Hypothalamus (tissue), 51 donors: ENCODE measurements around the gene PSG1.
"Not testable (repeated sequence)": the region's sequence is repeated elsewhere in the genome, so short reads cannot be mapped to it uniquely, and the experiment has no call there.

Source experiments
- DNase-seq, 51 donors: peaks; one replicate each; lab custom pipeline; 2025; lab: John Stamatoyannopoulos, UW

Gene PSG1

DNA sequence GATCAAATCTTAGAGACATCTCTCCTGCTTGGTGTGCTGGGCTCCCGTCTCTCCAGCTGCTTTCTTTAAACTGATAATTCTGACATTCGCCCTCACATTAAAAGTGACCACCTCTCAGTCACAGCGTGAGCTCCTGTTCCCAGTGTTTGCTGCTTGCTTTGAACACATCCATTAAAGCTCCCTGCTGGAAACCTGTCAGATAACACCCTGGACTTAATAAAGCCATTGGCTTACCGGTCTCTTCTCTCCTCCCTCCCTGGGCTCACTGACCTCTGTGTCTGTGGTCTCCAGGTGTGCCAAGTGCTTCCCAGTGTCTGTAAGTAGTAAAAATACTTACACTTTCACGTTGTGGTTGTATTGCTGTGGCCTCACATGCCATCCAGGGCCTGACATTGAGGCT, 2.5 kb upstream of the PSG1 start:
- not testable (repeated sequence) for DNase-seq

DNA sequence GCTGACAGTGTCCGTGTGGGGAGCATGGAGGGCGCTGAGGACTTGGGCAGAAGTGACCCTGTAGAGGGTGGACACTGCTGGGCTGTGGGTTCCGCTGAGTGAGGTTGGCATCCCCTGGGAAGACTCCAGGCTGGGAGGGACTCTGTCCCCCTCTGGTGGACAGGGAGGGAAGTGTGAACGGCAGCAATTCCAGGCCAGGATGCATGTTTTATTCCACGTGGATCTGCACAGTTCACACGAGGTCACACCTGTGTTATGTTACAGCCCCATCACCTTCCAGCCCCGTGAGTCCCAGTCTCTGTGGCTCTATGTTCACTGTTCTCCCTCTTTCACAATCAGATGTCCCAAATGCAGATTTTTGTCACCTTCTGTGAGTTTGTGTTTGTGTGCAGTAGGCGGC, 1.8 kb upstream of the PSG1 start:
- DNase-seq, result peak in 1 of 51 donors; percentile 2

- not testable (repeated sequence) for DNase-seq
These were observed 1.1 kb upstream of the PSG1 start for GRCh38 chr19:42880621-42881020.

DNA sequence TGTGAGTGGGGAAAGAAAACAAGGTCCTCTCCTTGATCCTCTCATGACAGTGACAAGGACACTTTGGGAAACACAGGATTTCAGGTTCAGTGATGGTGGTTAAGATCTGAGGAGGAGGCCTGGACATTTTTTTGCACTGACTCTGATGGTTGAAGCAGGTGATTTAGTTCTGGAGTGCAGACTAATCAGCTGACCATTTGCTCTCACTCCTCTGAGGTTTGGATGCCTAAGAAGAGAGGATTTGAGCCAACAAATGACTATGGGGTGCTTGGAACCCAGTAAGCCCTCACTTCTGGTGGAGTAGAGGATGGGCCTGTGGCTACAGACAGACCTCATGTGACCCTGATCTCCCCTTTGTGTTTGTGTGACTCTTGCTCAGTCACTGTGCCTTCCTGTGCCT, 2.9 kb downstream of the PSG1 start:
- DNase-seq, result not testable (repeated sequence)

DNA sequence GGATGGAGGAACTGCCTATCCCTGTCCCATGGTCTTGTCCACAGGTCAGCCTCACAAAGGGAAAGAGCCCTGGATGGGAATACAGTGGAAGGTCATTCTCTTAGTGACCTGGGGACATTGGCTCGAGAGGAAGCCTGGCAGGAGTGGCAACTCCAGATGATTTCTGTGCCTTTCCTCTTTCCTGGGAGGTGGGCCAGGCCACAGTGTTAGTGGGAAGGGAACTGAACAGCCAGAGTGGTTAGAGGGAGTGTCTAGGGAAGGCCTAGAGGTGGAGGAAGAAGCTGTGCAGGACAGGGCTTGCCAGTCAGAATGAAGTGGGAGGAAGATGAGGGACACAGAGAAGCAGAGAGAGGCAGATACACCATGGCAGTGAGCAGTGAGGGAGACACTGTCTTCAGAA, 3.6 kb downstream of the PSG1 start:
- not testable (repeated sequence) for DNase-seq

DNA sequence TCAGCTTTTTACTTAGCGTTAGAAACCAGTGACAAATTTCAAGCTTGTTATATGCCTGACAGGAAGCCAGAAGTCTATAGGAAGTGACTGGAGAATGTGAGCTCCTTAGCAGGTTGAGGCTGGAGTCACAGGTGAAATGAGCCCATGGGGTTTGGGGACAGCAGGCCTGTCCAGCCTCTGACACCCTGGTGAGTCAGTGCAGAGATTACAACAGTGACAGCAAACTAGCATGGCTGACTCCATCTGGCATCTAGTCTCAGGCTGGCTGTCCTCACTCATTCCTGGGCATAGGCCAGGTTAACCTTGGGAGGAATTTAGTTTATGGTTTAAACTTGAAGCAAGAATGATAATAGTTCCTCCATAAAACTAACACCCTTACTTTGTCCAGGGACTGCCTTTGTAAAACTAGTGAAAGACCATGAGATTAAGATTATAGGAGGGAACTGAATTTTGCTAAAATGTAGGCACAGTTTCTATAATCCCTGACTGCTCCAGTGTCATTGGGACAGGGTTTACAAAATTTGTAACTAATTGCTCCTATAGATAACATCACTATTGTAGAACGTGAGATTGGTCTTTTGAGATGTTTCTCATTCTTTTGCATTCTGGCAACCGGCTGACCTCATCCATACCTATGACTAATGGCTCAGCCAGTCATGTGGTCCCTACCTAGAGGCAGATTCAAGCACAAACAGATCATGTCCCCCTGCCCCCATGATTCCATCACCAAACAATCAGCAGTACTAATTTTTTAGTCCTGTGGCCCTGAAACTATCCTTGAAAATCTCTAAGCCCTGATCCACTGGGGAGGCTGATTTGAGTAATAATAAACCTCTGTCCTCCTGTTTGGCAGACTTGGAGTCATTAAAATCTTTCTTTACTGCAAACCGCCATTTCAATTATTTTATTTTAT, 4.4 kb downstream of the PSG1 start:
- not testable (repeated sequence) for DNase-seq

- not testable (repeated sequence) for DNase-seq
These were observed 5.4 kb downstream of the PSG1 start for GRCh38 chr19:42874136-42874535.

DNA sequence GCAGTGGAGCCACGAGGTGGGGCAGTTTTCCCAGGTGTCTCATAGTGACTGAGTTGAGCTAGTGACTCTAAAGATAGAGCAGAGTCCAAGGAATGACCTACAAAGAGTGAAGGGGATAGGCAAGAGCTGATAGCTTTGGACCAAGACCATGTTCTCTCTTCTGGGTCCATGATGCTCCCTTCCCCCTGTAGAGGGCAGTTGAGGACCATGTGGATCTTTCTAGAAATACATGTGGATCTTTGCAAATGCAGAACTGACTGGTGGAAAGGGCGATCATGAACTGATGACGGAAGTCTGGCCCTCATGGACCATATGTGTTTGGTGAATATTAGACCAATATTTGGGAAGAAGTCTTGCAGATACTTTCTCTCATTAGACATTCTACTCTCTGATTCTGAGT, 6.9 kb downstream of the PSG1 start:
- no peak for DNase-seq

DNA sequence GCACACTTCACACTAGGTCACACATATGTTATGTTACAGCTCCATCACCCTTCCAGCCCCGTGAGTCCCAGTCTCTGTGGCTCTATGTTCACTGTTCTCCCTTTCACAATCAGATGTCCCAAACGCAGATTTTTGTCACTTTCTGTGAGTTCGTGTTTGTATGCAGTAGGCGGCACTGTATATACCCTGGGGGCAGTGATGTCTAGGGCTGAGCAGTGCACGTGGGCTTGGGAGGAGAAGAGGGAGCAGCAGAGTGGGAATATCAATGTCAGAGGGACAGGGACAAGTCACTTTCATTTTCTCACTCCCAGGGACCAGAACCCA, 22.0 kb downstream of the PSG1 start:
- no peak for DNase-seq

DNA sequence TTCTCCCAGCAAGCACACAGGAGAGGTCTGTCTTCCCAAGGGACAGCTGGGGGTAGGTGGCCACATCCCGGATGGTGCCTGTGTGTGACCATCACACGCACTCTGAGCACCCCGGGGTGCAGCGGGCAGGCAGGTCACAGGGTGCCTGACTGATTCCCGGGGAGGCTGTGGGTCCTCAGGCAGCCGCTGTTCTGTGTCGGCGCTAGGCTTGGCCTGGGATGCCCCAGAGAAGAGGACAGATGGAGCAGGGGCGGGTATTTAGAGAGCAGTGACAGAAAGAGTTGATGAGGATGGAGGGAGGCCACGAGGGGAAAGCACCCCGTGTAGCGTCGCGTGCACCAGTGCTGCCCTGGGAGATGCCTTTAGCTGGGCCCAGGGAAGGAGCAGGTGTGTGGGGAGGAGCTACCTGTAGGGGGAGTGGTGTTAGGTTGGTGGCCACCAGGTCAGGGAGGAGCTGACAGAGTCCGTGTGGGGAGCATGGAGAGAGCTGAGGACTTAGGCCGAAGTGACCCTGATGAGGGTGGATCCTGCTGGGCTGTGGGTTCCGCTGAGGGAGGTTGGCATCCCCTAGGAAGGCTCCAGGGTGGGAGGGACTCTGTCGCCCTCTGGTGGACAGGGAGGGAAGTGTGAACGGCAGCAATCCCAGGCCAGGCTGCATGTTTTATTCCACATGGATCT, 22.5 kb downstream of the PSG1 start:
- peak in 26 of 51 donors; percentile 4 to 71 (median 20) for DNase-seq

DNA sequence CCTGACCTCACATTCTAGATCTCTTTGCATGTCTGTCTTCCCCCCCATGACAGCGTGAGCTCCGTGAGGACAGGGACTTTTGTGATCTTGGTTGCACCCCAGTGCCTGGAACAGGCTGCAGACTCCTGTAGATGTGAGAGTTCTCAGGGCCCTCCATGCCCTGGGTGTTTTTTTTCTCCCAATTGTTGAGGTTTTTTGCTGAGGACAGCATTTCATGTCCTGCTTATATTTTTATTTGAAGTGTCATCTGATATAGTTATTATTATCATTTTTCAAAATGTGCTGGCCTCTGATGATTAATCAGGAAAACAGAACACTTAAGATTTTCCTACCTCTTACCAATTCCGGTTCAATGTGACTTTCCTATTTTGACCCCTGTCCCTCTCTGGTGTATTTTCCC, 24.8 kb downstream of the PSG1 start:
- not testable (repeated sequence) for DNase-seq

DNA sequence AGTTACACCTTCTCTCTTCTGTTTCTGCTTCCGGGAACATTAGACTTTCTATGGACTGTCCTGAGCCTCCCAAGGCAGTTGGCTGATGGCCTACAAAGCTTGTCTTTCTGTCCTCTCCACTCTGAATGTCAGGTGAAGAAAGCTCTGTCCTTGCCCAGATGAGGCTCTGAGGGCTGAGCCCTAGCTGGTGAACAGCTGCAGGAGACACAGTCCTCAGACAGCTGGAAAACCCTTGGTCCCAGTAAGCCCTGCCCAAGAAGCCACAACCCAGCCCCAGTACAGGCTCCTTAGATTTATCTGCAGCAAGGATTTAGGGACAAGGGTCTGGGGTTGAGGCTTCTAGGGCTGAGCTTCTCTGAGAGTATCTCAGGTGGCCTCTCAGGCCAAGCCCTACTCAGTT, 26.3 kb downstream of the PSG1 start:
- not testable (repeated sequence) for DNase-seq

DNA sequence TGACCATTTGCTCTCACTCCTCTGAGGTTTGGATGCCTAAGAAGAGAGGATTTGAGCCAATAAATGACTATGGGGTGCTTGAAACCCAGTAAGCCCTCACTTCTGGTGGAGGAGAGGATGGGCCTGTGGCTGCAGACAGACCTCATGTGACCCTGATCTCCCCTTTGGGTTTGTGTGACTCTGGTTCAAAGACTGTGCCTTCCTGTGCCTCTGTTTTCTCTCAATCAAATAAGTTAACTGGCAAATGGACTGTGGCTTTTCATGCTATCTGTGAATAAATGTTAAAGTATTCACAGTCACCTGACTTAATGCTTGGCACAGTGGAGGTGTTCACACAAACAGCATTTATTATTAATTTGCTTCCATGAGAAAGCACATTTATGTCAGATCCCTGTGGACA, 26.7 kb downstream of the PSG1 start:
- not testable (repeated sequence) for DNase-seq

- not testable (repeated sequence) for DNase-seq
These were observed 27.7 kb downstream of the PSG1 start for GRCh38 chr19:42851718-42852280.

DNA sequence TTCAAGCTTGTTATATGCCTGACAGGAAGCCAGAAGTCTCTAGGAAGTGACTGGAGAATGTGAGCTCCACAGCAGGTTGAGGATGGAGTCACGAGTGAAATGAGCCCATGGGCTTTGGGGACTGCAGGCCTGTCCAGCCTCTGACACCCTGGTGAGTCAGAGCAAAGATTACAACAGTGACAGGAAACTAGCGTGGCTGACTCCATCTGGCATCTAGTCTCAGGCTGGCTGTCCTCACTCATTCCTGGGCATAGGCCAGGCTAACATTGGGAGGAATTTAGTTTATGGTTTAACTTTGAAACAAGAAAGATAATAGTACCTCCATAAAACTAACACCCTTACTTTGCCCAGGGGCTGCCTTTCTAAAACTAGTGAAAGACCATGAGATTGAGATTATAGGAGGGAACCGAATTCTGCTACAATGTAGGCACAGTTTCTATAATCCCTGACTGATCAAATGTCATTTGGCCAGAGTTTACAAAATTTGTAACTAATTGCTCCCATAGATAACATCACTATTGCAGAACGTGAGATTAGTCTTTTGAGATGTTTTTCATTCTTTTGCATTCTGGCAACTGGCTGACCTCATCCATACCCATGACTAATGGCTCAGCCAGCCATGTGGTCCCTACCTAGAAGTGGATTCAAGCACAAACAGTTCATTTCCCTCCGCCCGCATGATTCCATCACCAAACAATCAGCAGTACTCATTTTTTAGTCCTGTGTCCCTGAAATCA, 28.4 kb downstream of the PSG1 start:
- peak in 2 of 51 donors; percentile 6 to 24 for DNase-seq

DNA sequence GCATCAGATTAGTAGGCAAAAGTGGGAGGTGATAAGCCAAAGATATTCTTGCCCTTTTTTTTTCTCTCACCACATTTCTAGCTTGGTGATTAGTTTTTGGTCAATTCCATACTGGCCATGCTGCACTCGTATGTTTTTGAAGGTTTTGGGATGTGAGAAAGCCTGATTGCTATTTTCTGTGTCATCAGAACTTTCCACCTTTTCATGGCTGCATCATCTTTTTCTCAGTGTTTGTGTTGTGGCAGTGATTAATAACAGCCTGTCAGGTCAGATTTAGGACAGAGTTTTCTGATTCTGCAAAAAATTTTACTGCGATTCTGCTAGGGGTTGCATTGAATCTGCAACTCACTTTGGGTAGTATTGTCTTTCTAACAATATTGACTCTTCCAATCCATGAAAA, 32.9 kb downstream of the PSG1 start:
- no peak for DNase-seq

GRCh38 chr19:42843631-42844030, 35.9 kb downstream of the PSG1 start:
- DNase-seq, result not testable (repeated sequence)

GRCh38 chr19:42832746-42833442, 46.6 kb downstream of the PSG1 start:
- not testable (repeated sequence) for DNase-seq

DNA sequence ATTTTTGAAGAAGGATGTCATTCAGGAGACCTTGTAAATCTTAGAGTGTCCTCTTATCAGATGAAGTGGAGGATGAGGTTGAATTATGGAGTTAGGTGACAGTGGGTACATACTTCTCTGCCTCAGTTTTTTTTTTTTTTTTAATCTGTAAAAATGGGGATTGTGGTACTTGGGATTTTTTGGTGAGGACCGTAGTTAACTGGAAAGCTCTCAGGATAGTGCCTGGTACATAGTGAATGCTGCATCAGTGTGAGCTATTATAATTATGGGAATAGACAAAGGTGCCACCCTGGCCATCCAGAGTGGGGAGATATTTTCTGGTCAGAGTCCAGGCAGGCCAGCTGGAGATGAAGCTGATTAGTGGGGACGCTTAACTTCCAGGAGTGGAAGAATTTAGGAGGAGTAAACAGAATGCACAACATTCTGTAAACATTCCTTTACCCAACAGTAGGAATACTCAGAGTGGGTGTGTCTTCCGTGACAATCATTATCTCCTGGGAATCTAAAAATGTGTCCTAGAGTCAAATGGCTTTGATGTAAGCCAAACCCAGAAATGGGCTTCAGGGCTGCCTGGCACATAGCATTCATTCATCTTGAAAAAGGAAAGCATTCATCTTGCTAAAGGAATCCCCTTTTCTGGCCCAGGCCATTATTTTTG, 47.4 kb downstream of the PSG1 start:
- DNase-seq, result peak in 1 of 51 donors; percentile 30
